Left lung (tissue), 10 donors: ENCODE results near the gene SEH1L. TPM values are rescaled to one million over a fixed set of nuclear protein-coding genes. Genes with fewer than 3 reads are reported as not detected.

Source experiments
- ATAC-seq: fragments of 200-7000 bp; cut with Tn5 transposase; one replicate; pipeline ENCODE4 v1.9.1; 2020; ENCODE audit warnings: moderate library complexity
- DNase-seq, 4 donors: peaks; one replicate each; pipeline ENCODE4 v3.0.0-alpha.2; 2013 to 2020
- H3K27ac ChIP-seq, 2 donors: fragments of 200-600 bp; sonication (generic) in 1 of 2; one replicate each; pipeline versions ENCODE4 v1.5.0 to v1.8.0; 2020 to 2021
- H3K27me3 ChIP-seq, 2 donors: fragments of 200-600 bp; sonication (generic) in 1 of 2; one replicate each; pipeline versions ENCODE4 v1.5.0 to v1.8.0; 2020 to 2021
- H3K36me3 ChIP-seq, 2 donors: fragments of 200-600 bp; sonication (generic) in 1 of 2; one replicate each; pipeline versions ENCODE4 v1.5.0 to v1.8.0; 2020 to 2021
- H3K4me1 ChIP-seq, 2 donors: fragments of 200-600 bp; one replicate each; pipeline ENCODE4 v1.8.0; 2021
- H3K4me3 ChIP-seq, 2 donors: fragments of 200-600 bp; sonication (generic) in 1 of 2; one replicate each; pipeline versions ENCODE4 v1.5.0 to v1.8.0; 2020 to 2021; ENCODE audit warnings: mild to moderate bottlenecking in 1 of 2
- H3K9me3 ChIP-seq, 2 donors: fragments of 200-600 bp; sonication (generic) in 1 of 2; one replicate each; pipeline versions ENCODE4 v1.5.0 to v1.8.0; 2020 to 2021
- CTCF ChIP-seq, 2 donors: fragments of 200-600 bp; sonication (generic) in 1 of 2; IDR thresholded peaks; one replicate each; pipeline versions ENCODE4 v1.5.0 to v1.8.0; 2021; ENCODE audit warnings: antibody characterized with exemption in 2 of 2
- intact Hi-C, 2 donors: fragments of 100-400 bp; cut with DNase I; formaldehyde crosslinking; loops; one replicate each; pipeline versions ENCODE4 v1.11.2 to v1.14.2; 2022
- polyA plus RNA-seq, 6 donors: library from polyadenylated mRNA; unstranded; fragments of 120-200 nt; gene quantifications; one replicate each; pipeline ENCODE4 v1.2.1, GENCODE V29; 2013; ENCODE audit not compliant: insufficient read length in 6 of 6
- total RNA-seq, 2 donors: library from RNA; stranded (reverse); fragmentation: NEBNext Ultra II Directional; extraction: Animal tissue kit (Norgen Biotek cat#: 25700); gene quantifications; one replicate each; pipeline ENCODE4 v1.2.1, GENCODE V29; 2021
- donor health status: DM: no; HTN: yes; CAD: no.
- donor health status: DM: no; HTN: no; CAD: no.

SEH1L gene
- total and polyA plus RNA-seq, 8 donors = 28.3 to 49.9 (median 34.1) TPM

GRCh38 chr18:12998332-12999060 lies 50.7 kb downstream of the SEH1L start:
- Histone ChIP-seq H3K36me3 (peaks cover 0 to 24% of the 10 kb centered on the region in 2 donors), H3K4me1 (peaks cover 0 to under 1% of the 10 kb centered on the region in 2 donors), H3K9me3 (no peaks in the 10 kb centered on the region), H3K4me3 (no peak overlapping the region), H3K27me3 (no peaks in the 10 kb centered on the region), H3K27ac (no peak overlapping the region)
- ATAC-seq (no peak), DNase-seq (no peak)
- no peak for TF ChIP-seq CTCF (IDR thresholded peaks at IDR 0.05)
- intact Hi-C loops = no loop called here

- intact Hi-C loops = no loop called here
- no peaks in the 10 kb centered on the region for H3K9me3 ChIP-seq
- DNase-seq = peak in 1 of 4 donors; percentile 13
- peak in 1 of 2 donors; percentile 13 for TF ChIP-seq CTCF (IDR thresholded peaks at IDR 0.05)
- no peaks in the 10 kb centered on the region for H3K4me1 ChIP-seq
- ATAC-seq = peak; percentile 61
- no peak overlapping the region for H3K27ac ChIP-seq
- H3K36me3 ChIP-seq = peaks cover 0 to 34% of the 10 kb centered on the region in 2 donors
- H3K27me3 ChIP-seq = no peaks in the 10 kb centered on the region
- no peak overlapping the region for H3K4me3 ChIP-seq
Measured at GRCh38 chr18:13003466-13003896, 55.7 kb downstream of the SEH1L start.

GRCh38 chr18:13004396-13004795 lies 56.6 kb downstream of the SEH1L start:
- Histone ChIP-seq H3K27ac (no peak overlapping the region), H3K36me3 (peaks cover 0 to 43% of the 10 kb centered on the region in 2 donors), H3K4me1 (no peaks in the 10 kb centered on the region), H3K9me3 (no peaks in the 10 kb centered on the region), H3K4me3 (no peak overlapping the region), H3K27me3 (no peaks in the 10 kb centered on the region)
- ATAC-seq (no peak), DNase-seq (no peak)
- TF ChIP-seq CTCF (IDR thresholded peaks at IDR 0.05) = no peak
- intact Hi-C loops = no loop called here

- intact Hi-C loops = no loop called here
- DNase-seq = no peak
- TF ChIP-seq CTCF (IDR thresholded peaks at IDR 0.05) = no peak
- no peak overlapping the region for H3K27ac ChIP-seq
- no peak for ATAC-seq
- no peak overlapping the region for H3K4me3 ChIP-seq
- H3K9me3 ChIP-seq = no peaks in the 10 kb centered on the region
- H3K27me3 ChIP-seq = no peaks in the 10 kb centered on the region
- no peaks in the 10 kb centered on the region for H3K4me1 ChIP-seq
- H3K36me3 ChIP-seq = peaks cover 0 to 48% of the 10 kb centered on the region in 2 donors
Measured at GRCh38 chr18:13005289-13005688, 57.5 kb downstream of the SEH1L start.

GRCh38 chr18:13006531-13007247 lies 58.9 kb downstream of the SEH1L start:
- DNase-seq = no peak
- no peaks in the 10 kb centered on the region for H3K27me3 ChIP-seq
- intact Hi-C loops = no loop called here
- H3K4me3 ChIP-seq = no peak overlapping the region
- no peak for TF ChIP-seq CTCF (IDR thresholded peaks at IDR 0.05)
- H3K9me3 ChIP-seq = no peaks in the 10 kb centered on the region
- no peaks in the 10 kb centered on the region for H3K4me1 ChIP-seq
- no peak for ATAC-seq
- no peak overlapping the region for H3K27ac ChIP-seq
- peaks cover 0 to 47% of the 10 kb centered on the region in 2 donors for H3K36me3 ChIP-seq
